ENCODE measurements around the gene ARVCF. TPM values are rescaled to one million over a fixed set of nuclear protein-coding genes. Genes with fewer than 3 reads are reported as not detected.

ARVCF gene
- total RNA-seq, 1 donor from 2014 or later: 101 TPM

GRCh38 chr22:20002636-20003035, 14.0 kb downstream of the ARVCF start:
- H3K9me3 Mint-ChIP-seq (ENCODE audit: low read depth): peaks cover 19% of the 10 kb centered on the region
- DNase-seq (ENCODE audit: low spot score, unreplicated experiment): no peak
- no peak overlapping the region for H3K4me3 Mint-ChIP-seq (ENCODE audit: low read depth)
- H3K4me1 Mint-ChIP-seq (ENCODE audit: low read depth): peaks cover 20% of the 10 kb centered on the region
- H3K27me3 Mint-ChIP-seq: peaks cover 2% of the 10 kb centered on the region
- H3K27ac Mint-ChIP-seq: peak overlapping the region; percentile 21
- peaks cover 12% of the 10 kb centered on the region for H3K36me3 Mint-ChIP-seq (ENCODE audit: insufficient read depth)
- no peak for TF ChIP-seq CTCF (IDR thresholded peaks at IDR 0.05; ENCODE audit: unreplicated experiment)

GRCh38 chr22:20002128-20002527, 14.5 kb downstream of the ARVCF start:
- no peak for DNase-seq (ENCODE audit: low spot score, unreplicated experiment)
- Mint-ChIP-seq H3K4me3 (ENCODE audit: low read depth) (no peak overlapping the region), H3K27me3 (no peaks in the 10 kb centered on the region), H3K36me3 (ENCODE audit: insufficient read depth) (peaks cover 12% of the 10 kb centered on the region), H3K9me3 (ENCODE audit: low read depth) (peaks cover 19% of the 10 kb centered on the region), H3K27ac (no peak overlapping the region), H3K4me1 (ENCODE audit: low read depth) (peaks cover 20% of the 10 kb centered on the region)
- TF ChIP-seq CTCF (IDR thresholded peaks at IDR 0.05; ENCODE audit: unreplicated experiment): no peak

- H3K4me1 Mint-ChIP-seq (ENCODE audit: low read depth): peaks cover 20% of the 10 kb centered on the region
- DNase-seq (ENCODE audit: low spot score, unreplicated experiment): no peak
- H3K27me3 Mint-ChIP-seq: no peaks in the 10 kb centered on the region
- H3K36me3 Mint-ChIP-seq (ENCODE audit: insufficient read depth): peaks cover 12% of the 10 kb centered on the region
- H3K4me3 Mint-ChIP-seq (ENCODE audit: low read depth): no peak overlapping the region
- no peak overlapping the region for H3K27ac Mint-ChIP-seq
- peaks cover 19% of the 10 kb centered on the region for H3K9me3 Mint-ChIP-seq (ENCODE audit: low read depth)
- TF ChIP-seq CTCF (IDR thresholded peaks at IDR 0.05; ENCODE audit: unreplicated experiment): no peak
Observed at GRCh38 chr22:20001082-20001638, 15.5 kb downstream of the ARVCF start.

DNA sequence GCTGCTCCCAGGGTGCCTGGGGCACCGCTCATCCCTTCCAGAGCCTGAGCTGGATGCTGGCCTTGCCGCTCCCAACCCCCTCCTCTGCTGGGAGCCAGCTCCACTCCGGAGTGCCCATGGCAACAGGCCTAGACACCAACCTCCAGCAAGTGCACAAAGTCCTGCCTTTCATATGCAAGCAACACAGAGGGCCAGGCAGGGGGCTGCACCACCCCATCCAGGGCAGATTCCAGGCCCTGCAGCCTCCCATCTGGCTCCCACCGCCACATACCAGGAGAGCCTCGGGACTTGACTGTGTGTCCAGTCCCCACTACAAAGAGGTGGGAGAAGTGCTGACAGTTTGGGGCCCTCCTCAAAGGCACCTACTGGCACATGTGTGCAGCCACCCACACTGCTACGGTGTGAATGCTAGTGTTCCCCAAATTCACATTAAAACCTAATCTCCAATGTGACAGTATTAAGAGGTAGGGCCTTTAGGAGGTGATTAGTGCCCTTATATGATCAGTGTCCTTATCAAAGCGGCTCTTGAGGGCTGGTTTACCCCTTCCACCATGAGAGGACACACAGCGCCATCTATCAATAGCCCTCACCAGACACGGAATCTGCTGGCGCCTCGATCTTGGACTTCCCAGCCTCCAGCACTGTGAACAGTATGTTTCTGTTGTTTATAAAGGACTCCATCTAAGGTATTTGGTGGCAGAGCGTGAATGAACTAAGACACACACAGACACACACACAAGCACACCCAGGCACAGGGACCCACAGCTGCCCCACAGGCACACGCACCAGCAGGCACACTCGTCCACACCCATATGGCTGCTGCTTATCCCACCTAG, 16.2 kb downstream of the ARVCF start:
- Mint-ChIP-seq H3K4me3 (ENCODE audit: low read depth) (no peak overlapping the region), H3K36me3 (ENCODE audit: insufficient read depth) (peaks cover 10% of the 10 kb centered on the region)
- no peak for TF ChIP-seq CTCF (IDR thresholded peaks at IDR 0.05; ENCODE audit: unreplicated experiment)

GRCh38 chr22:19998991-19999820, 17.4 kb downstream of the ARVCF start:
- Mint-ChIP-seq H3K4me3 (ENCODE audit: low read depth) (no peak overlapping the region), H3K4me1 (ENCODE audit: low read depth) (peaks cover 20% of the 10 kb centered on the region), H3K36me3 (ENCODE audit: insufficient read depth) (peaks cover 7% of the 10 kb centered on the region), H3K27ac (no peak overlapping the region), H3K9me3 (ENCODE audit: low read depth) (peaks cover 13% of the 10 kb centered on the region), H3K27me3 (no peaks in the 10 kb centered on the region)
- no peak for DNase-seq (ENCODE audit: low spot score, unreplicated experiment)
- TF ChIP-seq CTCF (IDR thresholded peaks at IDR 0.05; ENCODE audit: unreplicated experiment): no peak

More for the DNA sequence above, 16.2 kb downstream of the ARVCF start:
- Mint-ChIP-seq H3K27me3 (no peaks in the 10 kb centered on the region), H3K27ac (peak overlapping the region; percentile 84), H3K4me1 (ENCODE audit: low read depth) (peaks cover 20% of the 10 kb centered on the region), H3K9me3 (ENCODE audit: low read depth) (peaks cover 19% of the 10 kb centered on the region)
- DNase-seq (ENCODE audit: low spot score, unreplicated experiment): no peak
